OCI-LY1 (cell line): ENCODE results near the gene CARMIL1.

Experiments
- H2AFZ ChIP-seq: fragments of 200-600 bp; sonication (generic), shearing (Covaris generic); 2 replicates; pipeline ENCODE4 v1.6.0; 2014; ENCODE audit warnings: antibody characterized with exemption, mild to moderate bottlenecking, low read length
- H3F3A ChIP-seq: fragments of 200-600 bp; sonication (generic), shearing (Covaris generic); 2 replicates; pipeline ENCODE4 v1.6.0; 2014; ENCODE audit warnings: mild to moderate bottlenecking, antibody characterized with exemption, low read length, moderate library complexity; ENCODE audit not compliant: insufficient read depth
- H3K27ac ChIP-seq: fragments of 200-600 bp; sonication (generic); 2 replicates; pipeline ENCODE4 v1.5.1; 2014; ENCODE audit warnings: low read length, mixed run types, mild to moderate bottlenecking, low read depth; ENCODE audit not compliant: poor library complexity, severe bottlenecking
- H3K27me3 ChIP-seq: fragments of 200-600 bp; sonication (generic); 2 replicates; pipeline ENCODE4 v1.6.0; 2014; ENCODE audit warnings: antibody characterized with exemption, mild to moderate bottlenecking, low read length, moderate library complexity; ENCODE audit not compliant: insufficient read depth
- H3K36me3 ChIP-seq: fragments of 200-600 bp; sonication (generic); 2 replicates; pipeline ENCODE4 v1.6.1; 2014; ENCODE audit warnings: mild to moderate bottlenecking, antibody characterized with exemption, low read length, moderate library complexity, mixed read lengths; ENCODE audit not compliant: insufficient read depth
- H3K4me1 ChIP-seq: fragments of 200-600 bp; sonication (generic); 2 replicates; pipeline ENCODE4 v1.5.1; 2014; ENCODE audit warnings: mild to moderate bottlenecking, low read length, moderate library complexity; ENCODE audit not compliant: insufficient read depth, severe bottlenecking
- H3K4me2 ChIP-seq: fragments of 200-600 bp; sonication (generic), shearing (Covaris generic); 2 replicates; pipeline ENCODE4 v1.6.1; 2014; ENCODE audit warnings: low read length
- H3K4me3 ChIP-seq: fragments of 200-600 bp; sonication (generic); 2 replicates; pipeline ENCODE4 v1.5.1; 2014; ENCODE audit warnings: low read length, low read depth, mild to moderate bottlenecking, mixed read lengths; ENCODE audit not compliant: poor library complexity, severe bottlenecking
- H3K79me2 ChIP-seq: fragments of 200-600 bp; shearing (Covaris generic); 2 replicates; pipeline ENCODE4 v1.6.1; 2016; ENCODE audit warnings: mixed run types, low read length, mixed read lengths; ENCODE audit not compliant: insufficient read depth
- H3K9ac ChIP-seq: fragments of 200-600 bp; sonication (generic), shearing (Covaris generic); 2 replicates; pipeline ENCODE4 v1.6.1; 2014; ENCODE audit warnings: mild to moderate bottlenecking, low read length, mixed read lengths
- H3K9me2 ChIP-seq: fragments of 200-600 bp; sonication (generic), shearing (Covaris generic); 2 replicates; pipeline ENCODE4 v1.6.1; 2014; ENCODE audit warnings: low read depth, mild to moderate bottlenecking, low read length, mixed read lengths
- H3K9me3 ChIP-seq: fragments of 200-600 bp; shearing (Covaris generic); 2 replicates; pipeline ENCODE4 v1.6.1; 2014; ENCODE audit warnings: low read length, mixed read lengths
- H4K20me1 ChIP-seq: fragments of 200-600 bp; sonication (generic), shearing (Covaris generic); 2 replicates; pipeline ENCODE4 v1.6.0; 2016; ENCODE audit warnings: mild to moderate bottlenecking, low read length; ENCODE audit not compliant: insufficient read depth
- EZH2 ChIP-seq: fragments of 200-600 bp; sonication (generic), shearing (Covaris generic); IDR thresholded peaks from 2 replicates; pipeline ENCODE4 v1.8.0; 2017; ENCODE audit warnings: borderline replicate concordance, mixed run types, mild to moderate bottlenecking, antibody characterized with exemption, low read length, moderate library complexity, mixed read lengths
- TF ChIP-seq, protein P1 (sequence below): fragments of 200-600 bp; sonication (generic), shearing (Covaris generic); IDR thresholded peaks from 2 replicates; pipeline ENCODE4 v1.5.1; 2017; ENCODE audit warnings: mild to moderate bottlenecking, antibody characterized with exemption, low read length, moderate library complexity, mixed read lengths

CARMIL1 gene

DNA sequence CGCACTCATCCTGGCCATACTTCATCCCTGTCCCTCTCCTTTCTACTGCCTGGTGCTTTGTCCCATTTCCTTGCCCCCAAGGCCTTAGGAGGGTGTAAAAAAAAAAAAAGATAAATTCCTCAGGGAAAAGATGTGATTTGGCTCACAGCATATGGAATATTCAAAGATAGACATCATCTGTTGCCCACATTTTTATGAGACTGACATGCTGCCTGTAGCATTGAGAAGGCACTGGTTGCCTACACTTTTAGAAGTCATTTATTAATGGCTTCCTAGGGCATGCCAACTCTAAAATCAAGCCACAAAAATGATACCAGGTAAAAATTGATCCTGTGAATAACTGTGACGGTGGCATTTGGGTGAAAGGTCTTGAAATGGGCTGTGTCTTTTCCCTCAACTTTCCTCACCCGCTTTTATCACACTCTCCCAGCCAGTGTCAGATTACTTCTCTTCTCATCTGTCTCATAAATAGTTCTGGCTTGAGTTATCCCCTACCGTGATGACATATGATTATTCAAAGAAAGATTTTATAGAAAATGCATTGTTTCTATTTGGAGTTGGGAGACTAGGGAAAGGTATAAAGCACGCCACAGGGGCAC lies 139.4 kb downstream of the CARMIL1 start:
- Histone ChIP-seq H3K9me2 (no peaks in the 10 kb centered on the region), H3K27ac (peak overlapping the region; percentile 67), H3K4me3 (no peak overlapping the region), H3K9ac (no peak overlapping the region), H3K4me2 (no peak overlapping the region), H3K79me2 (peaks cover 5% of the 10 kb centered on the region), H4K20me1 (no peaks in the 10 kb centered on the region), H3K9me3 (no peaks in the 10 kb centered on the region), H3K4me1 (peaks cover 75% of the 10 kb centered on the region), H3K36me3 (0 out of 2 replicates have a peak, but pooled peaks cover 3% of the 10 kb centered on the region), H3F3A (no peaks in the 10 kb centered on the region), H3K27me3 (no peaks in the 10 kb centered on the region), H2AFZ (no peak overlapping the region)
- TF ChIP-seq, protein P1, sequence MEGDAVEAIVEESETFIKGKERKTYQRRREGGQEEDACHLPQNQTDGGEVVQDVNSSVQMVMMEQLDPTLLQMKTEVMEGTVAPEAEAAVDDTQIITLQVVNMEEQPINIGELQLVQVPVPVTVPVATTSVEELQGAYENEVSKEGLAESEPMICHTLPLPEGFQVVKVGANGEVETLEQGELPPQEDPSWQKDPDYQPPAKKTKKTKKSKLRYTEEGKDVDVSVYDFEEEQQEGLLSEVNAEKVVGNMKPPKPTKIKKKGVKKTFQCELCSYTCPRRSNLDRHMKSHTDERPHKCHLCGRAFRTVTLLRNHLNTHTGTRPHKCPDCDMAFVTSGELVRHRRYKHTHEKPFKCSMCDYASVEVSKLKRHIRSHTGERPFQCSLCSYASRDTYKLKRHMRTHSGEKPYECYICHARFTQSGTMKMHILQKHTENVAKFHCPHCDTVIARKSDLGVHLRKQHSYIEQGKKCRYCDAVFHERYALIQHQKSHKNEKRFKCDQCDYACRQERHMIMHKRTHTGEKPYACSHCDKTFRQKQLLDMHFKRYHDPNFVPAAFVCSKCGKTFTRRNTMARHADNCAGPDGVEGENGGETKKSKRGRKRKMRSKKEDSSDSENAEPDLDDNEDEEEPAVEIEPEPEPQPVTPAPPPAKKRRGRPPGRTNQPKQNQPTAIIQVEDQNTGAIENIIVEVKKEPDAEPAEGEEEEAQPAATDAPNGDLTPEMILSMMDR: no peak
- TF ChIP-seq EZH2: no peak

DNA sequence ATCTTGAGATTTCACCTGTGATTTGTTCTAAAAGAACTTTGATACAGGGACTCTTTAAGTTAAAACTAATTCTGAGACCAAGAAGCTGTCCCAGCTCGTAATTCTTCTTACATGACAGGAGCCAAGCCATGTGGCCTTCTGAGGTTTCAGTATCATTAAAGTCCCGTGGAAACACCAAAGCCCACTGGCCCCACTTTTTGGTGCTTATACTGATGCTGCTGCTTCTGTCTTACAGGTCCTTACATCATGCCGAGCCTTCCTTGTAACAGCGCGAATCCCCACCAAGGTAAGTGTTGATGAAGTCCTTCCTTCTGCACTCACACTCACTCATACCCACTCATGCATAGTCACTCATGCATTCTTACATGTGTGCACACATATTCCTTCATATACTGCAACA lies 140.7 kb downstream of the CARMIL1 start:
- TF ChIP-seq, protein P1: no peak
- no peak for TF ChIP-seq EZH2
- H3K4me3 ChIP-seq: no peak overlapping the region
- peaks cover 69% of the 10 kb centered on the region for H3K4me1 ChIP-seq
- H4K20me1 ChIP-seq: no peaks in the 10 kb centered on the region
- no peaks in the 10 kb centered on the region for H3K27me3 ChIP-seq
- H3K9me2 ChIP-seq: no peaks in the 10 kb centered on the region
- H2AFZ ChIP-seq: no peak overlapping the region
- 0 out of 2 replicates have a peak, but pooled peaks cover 3% of the 10 kb centered on the region for H3K36me3 ChIP-seq
- H3K27ac ChIP-seq: peak overlapping the region; percentile 67
- H3K79me2 ChIP-seq: peaks cover 5% of the 10 kb centered on the region
- H3K9ac ChIP-seq: no peak overlapping the region; the same call in 1 of the 2 replicates
- H3K4me2 ChIP-seq: peak overlapping the region; percentile 1; the same call in 1 of the 2 replicates
- no peaks in the 10 kb centered on the region for H3F3A ChIP-seq
- H3K9me3 ChIP-seq: no peaks in the 10 kb centered on the region

DNA sequence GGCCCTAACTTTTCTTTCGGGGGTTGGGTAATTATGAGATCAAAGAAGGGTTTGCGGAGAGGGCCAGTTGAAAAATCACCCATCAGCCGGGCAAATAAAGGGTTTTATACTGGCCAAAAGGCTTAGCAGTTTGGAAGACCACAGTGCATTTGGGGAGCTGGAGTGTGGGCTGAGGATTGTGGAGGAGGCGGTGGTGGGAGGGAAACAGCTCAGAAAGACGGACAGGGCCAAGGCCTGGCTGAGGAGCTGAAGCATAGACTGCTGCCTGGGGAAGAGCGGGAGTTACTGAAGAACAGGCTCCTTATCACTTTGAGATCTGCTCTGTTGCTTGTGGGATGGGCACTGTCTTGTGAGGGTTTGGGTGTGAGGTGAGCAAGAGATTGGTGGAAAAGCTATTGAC lies 144.2 kb downstream of the CARMIL1 start:
- no peaks in the 10 kb centered on the region for H3K27me3 ChIP-seq
- H3K27ac ChIP-seq: no peak overlapping the region
- no peaks in the 10 kb centered on the region for H3K79me2 ChIP-seq
- no peaks in the 10 kb centered on the region for H3K9me2 ChIP-seq
- H3K4me2 ChIP-seq: no peak overlapping the region
- peaks cover 6% of the 10 kb centered on the region; the same call in 1 of the 2 replicates for H3K36me3 ChIP-seq
- peaks cover 60% of the 10 kb centered on the region for H3K4me1 ChIP-seq
- H3K9me3 ChIP-seq: no peaks in the 10 kb centered on the region
- H3K9ac ChIP-seq: no peak overlapping the region
- H3K4me3 ChIP-seq: no peak overlapping the region
- no peaks in the 10 kb centered on the region for H4K20me1 ChIP-seq
- no peak for TF ChIP-seq EZH2
- TF ChIP-seq, protein P1: no peak
- no peak overlapping the region for H2AFZ ChIP-seq
- no peaks in the 10 kb centered on the region for H3F3A ChIP-seq
